ENCODE measurements around the gene ERGIC1. TPM values are rescaled to one million over a fixed set of nuclear protein-coding genes. Genes with fewer than 3 reads are reported as not detected.

The ERGIC1 gene
- total and polyA plus RNA-seq, 2 of the 13 experiments (the other 11 are each of a cell fraction or from before 2014, with no cell fraction given), result 78.5 to 184 TPM

- TF ChIP-seq PRDM4 (CRISPR knock-in tag; IDR thresholded peaks at IDR 0.05; ENCODE audit: borderline replicate concordance) (no peak), REXO4 (CRISPR knock-in tag; IDR thresholded peaks at IDR 0.05; ENCODE audit: borderline replicate concordance) (no peak), MLLT10 (CRISPR knock-in tag; IDR thresholded peaks at IDR 0.05) (no peak), RBFOX2 (IDR thresholded peaks at IDR 0.05; ENCODE audit: low read depth, low read length) (peak; percentile 31; the same call in 1 of the 2 replicates), SCMH1 (CRISPR knock-in tag; IDR thresholded peaks at IDR 0.05; ENCODE audit: borderline replicate concordance) (no peak), EEA1 (CRISPR knock-in tag; IDR thresholded peaks at IDR 0.05; ENCODE audit: borderline replicate concordance) (no peak), ZNF768 (CRISPR knock-in tag; IDR thresholded peaks at IDR 0.05) (no peak), ZNF18 (CRISPR knock-in tag; IDR thresholded peaks at IDR 0.05; ENCODE audit: insufficient replicate concordance) (no peak), REPIN1 (CRISPR knock-in tag; IDR thresholded peaks at IDR 0.05; ENCODE audit: borderline replicate concordance, low read depth) (peak; percentile 51), LRRFIP1 (CRISPR knock-in tag; conservative IDR thresholded peaks at IDR 0.05) (no peak), NFRKB (IDR thresholded peaks at IDR 0.05) (no peak), HMGXB4 (CRISPR knock-in tag; IDR thresholded peaks at IDR 0.05; ENCODE audit: borderline replicate concordance in 1 of 2, low read depth in 1 of 2) (peak in 1 of 2 experiments; percentile 14; a peak in 2 of 4 replicates), RFXAP (CRISPR knock-in tag; IDR thresholded peaks at IDR 0.05; ENCODE audit: borderline replicate concordance) (no peak; the same call in none of the 2 replicates), ZNF205 (CRISPR knock-in tag; IDR thresholded peaks at IDR 0.05) (peak; percentile 55; the same call in 1 of the 2 replicates), ZBTB20 (CRISPR knock-in tag; IDR thresholded peaks at IDR 0.05; ENCODE audit: borderline replicate concordance, low read depth) (peak; percentile 47; the same call in 1 of the 2 replicates), MIER2 (CRISPR knock-in tag; IDR thresholded peaks at IDR 0.05) (peak; percentile 30; the same call in 1 of the 2 replicates), SKIL (CRISPR knock-in tag; IDR thresholded peaks at IDR 0.05; ENCODE audit: borderline replicate concordance) (peak; percentile 92), RARG (CRISPR knock-in tag; IDR thresholded peaks at IDR 0.05; ENCODE audit: low read depth) (no peak)
Observed at GRCh38 chr5:172858511-172858989, 24.5 kb downstream of the ERGIC1 start (continued).
